ENCODE measurements around the gene EIF4G3.

DNA sequence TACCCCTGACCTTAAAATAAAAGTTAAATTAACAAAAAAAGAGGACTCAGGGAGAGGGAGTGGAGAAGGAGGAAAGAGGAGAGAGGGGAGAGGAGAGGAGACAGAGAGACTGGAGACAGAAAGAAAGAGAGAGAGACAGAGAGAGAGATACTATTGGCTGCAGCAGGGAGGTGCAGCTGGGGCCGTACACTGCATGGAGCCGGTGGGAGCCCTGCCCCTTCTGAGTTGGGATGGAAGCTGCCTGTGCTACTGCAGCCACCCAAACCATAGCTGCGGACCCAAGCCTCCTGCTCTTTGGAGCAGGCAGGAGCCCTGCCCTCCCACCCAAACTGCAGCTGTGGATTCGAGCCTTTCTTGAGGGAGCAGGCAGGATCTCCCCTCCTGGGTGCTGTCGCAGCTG is 356.9 kb downstream of the EIF4G3 start:
- TF ChIP-seq, protein P1, sequence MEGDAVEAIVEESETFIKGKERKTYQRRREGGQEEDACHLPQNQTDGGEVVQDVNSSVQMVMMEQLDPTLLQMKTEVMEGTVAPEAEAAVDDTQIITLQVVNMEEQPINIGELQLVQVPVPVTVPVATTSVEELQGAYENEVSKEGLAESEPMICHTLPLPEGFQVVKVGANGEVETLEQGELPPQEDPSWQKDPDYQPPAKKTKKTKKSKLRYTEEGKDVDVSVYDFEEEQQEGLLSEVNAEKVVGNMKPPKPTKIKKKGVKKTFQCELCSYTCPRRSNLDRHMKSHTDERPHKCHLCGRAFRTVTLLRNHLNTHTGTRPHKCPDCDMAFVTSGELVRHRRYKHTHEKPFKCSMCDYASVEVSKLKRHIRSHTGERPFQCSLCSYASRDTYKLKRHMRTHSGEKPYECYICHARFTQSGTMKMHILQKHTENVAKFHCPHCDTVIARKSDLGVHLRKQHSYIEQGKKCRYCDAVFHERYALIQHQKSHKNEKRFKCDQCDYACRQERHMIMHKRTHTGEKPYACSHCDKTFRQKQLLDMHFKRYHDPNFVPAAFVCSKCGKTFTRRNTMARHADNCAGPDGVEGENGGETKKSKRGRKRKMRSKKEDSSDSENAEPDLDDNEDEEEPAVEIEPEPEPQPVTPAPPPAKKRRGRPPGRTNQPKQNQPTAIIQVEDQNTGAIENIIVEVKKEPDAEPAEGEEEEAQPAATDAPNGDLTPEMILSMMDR (IDR thresholded peaks at IDR 0.05): no peak
- TF ChIP-seq EZH2 (IDR thresholded peaks at IDR 0.05; ENCODE audit: borderline replicate concordance, insufficient read depth, low read depth, low read length, poor library complexity, severe bottlenecking): no peak
